Measurements from ENCODE around the gene MAIP1.

- TF ChIP-seq EZH2 (IDR thresholded peaks at IDR 0.05) (no peak), POLR2AphosphoS5 (IDR thresholded peaks at IDR 0.05; ENCODE audit: borderline replicate concordance, low read depth, low read length) (no peak)
Observed at GRCh38 chr2:199997296-199997695, 41.9 kb downstream of the MAIP1 start.

Data from SK-N-MC (cell line).